ENCODE data around the gene PTMA. TPM values are rescaled to one million over a fixed set of nuclear protein-coding genes. Genes with fewer than 3 reads are reported as not detected.

Gene PTMA
- total RNA-seq, 5 donors from 2014 or later (not counting 1 experiment from before 2014, with no cell fraction given), result 1,067 to 1,378 (median 1,149) TPM

DNA sequence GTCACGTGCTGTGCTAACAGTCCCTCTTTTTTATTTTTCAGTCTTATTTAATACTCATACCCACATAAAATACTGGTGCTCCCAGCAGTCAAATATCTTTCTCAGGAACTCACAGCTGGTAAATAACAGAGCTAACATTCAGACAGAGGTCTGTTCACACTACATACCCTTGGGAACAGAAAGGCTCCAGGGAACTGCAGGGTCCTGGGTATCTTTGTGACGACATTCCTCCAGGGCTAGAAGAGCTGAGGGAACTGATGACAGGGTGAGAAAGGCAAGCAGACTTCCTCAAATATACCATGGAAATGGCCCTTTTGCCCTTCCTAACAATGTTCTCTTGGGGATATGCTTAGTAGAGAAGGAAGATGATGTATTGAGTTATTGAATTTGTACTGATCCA, 53.4 kb downstream of the PTMA start:
- ATAC-seq (replicated peaks in 1 of 4) (no peak), DNase-seq (no peak)
- ChIA-PET CTCF (interaction anchor here (0.6 to 0.7 kb wide), 3 partner anchors 16 to 109 kb away, joined by 3 to 8 read pairs (median 3); no protein-coding TSS in a partner anchor), POLR2A (interaction anchor here in 1 of 2 donors (0.9 kb wide), 1 partner anchor 190 kb away, joined by 4 read pairs; no protein-coding TSS in a partner anchor)
- no peaks in the 10 kb centered on the region for H3K36me3 ChIP-seq (ENCODE audit: control insufficient read depth in 2 of 2, extremely low read depth in 1 of 2, insufficient read depth in 1 of 2, low read length in 1 of 2)
- WGBS (ENCODE audit: insufficient coverage), result 88% methylated on average over 1 of the region's 2 CpGs
- H3K27me3 Mint-ChIP-seq, result no peaks in the 10 kb centered on the region
- H3K27ac Mint-ChIP-seq, result no peak overlapping the region
- H3K27ac ChIP-seq (ENCODE audit: low read length), result no peak overlapping the region
- peaks cover 4 to 11% of the 10 kb centered on the region in 2 experiments for H3K4me1 ChIP-seq (ENCODE audit: control insufficient read depth in 1 of 2, extremely low read depth in 1 of 2, insufficient read depth in 2 of 2, low read length in 2 of 2)
- no peaks in the 10 kb centered on the region for H3K9me3 Mint-ChIP-seq
- no peak overlapping the region for H3K4me3 Mint-ChIP-seq
- H3K4me1 Mint-ChIP-seq, result peaks cover 14 to 19% (median 16%) of the 10 kb centered on the region in 3 donors
- H3K4me3 ChIP-seq (ENCODE audit: control insufficient read depth in 1 of 2, extremely low read depth in 1 of 2, low read length in 1 of 2), result no peak overlapping the region
- no peaks in the 10 kb centered on the region for H3K36me3 Mint-ChIP-seq
- H3K27me3 ChIP-seq (replicated peaks in 1 of 2; ENCODE audit: control insufficient read depth in 2 of 2, extremely low read depth in 1 of 2, insufficient read depth in 2 of 2, low read length in 1 of 2), result no peaks in the 10 kb centered on the region
- no peaks in the 10 kb centered on the region for H3K9me3 ChIP-seq

Other genes with a start within 250 kb of the PTMA start
- gene NCL, start 244.0 kb upstream of the PTMA start, total RNA-seq, result 100 to 1,000 TPM; 358 to 468 (median 397) TPM
- 1 to 10 TPM in 2 of 5 donors, under 1 TPM in 3; 0.62 to 3.0 (median 0.70) TPM for gene NMUR1, start 178.1 kb upstream of the PTMA start, total RNA-seq
- gene TEX44, start 115.7 kb upstream of the PTMA start, total RNA-seq, result not detected
- 10 to 100 TPM; 17.4 to 33.1 (median 25.2) TPM for gene PDE6D, start 72.8 kb downstream of the PTMA start, total RNA-seq
- gene COPS7B, start 77.9 kb downstream of the PTMA start, total RNA-seq, result 10 to 100 TPM; 39.8 to 53.1 (median 49.7) TPM
- 1 to 10 TPM in 1 of 5 donors, not detected in 4; 1.1 TPM for gene NPPC, start 217.9 kb downstream of the PTMA start, total RNA-seq

All from T-cell (primary cell).